HCT116 (cell line): ENCODE data around the gene CNKSR3.

Source experiments
- TF ChIP-seq, protein P1 (sequence below), 3 experiments: fragments of 200-600 bp in 1 of 3; sonication (generic) in 1 of 3; IDR thresholded peaks in 2 of 3; conservative IDR thresholded peaks in 1 of 3; 2 replicates each; pipeline ENCODE4 v1.5.1; 2012 to 2017; ENCODE audit warnings: low read depth in 2 of 3, low read length in 2 of 3, antibody characterized with exemption in 1 of 3, borderline replicate concordance in 1 of 3, control low read depth in 1 of 3, mild to moderate bottlenecking in 1 of 3, mixed read lengths in 1 of 3, mixed run types in 1 of 3, moderate library complexity in 1 of 3; ENCODE audit not compliant: insufficient read depth in 1 of 3
- TF ChIP-seq, protein P2 (sequence below): IDR thresholded peaks from 2 replicates; pipeline ENCODE4 v1.6.1; 2012

DNA sequence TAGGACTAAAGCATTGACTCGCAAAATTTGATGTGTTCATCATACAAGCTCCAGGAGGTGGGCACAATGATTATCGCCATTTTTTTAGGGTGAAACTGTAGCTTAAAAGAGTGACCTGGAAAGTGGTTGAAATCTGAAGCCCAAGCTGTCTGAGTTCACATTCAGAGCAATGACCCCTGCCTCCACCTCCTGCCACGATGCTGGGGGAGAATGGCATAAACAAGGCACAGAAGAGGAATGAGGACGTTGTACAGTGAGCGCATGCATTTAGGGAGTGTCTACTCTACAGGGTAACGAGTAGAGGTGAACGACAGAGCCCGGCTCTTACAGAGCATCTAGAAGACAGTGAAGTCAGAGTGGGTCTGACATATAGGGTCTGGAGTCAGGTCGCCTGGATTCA is 37.2 kb downstream of the CNKSR3 start:
- TF ChIP-seq, protein P1, sequence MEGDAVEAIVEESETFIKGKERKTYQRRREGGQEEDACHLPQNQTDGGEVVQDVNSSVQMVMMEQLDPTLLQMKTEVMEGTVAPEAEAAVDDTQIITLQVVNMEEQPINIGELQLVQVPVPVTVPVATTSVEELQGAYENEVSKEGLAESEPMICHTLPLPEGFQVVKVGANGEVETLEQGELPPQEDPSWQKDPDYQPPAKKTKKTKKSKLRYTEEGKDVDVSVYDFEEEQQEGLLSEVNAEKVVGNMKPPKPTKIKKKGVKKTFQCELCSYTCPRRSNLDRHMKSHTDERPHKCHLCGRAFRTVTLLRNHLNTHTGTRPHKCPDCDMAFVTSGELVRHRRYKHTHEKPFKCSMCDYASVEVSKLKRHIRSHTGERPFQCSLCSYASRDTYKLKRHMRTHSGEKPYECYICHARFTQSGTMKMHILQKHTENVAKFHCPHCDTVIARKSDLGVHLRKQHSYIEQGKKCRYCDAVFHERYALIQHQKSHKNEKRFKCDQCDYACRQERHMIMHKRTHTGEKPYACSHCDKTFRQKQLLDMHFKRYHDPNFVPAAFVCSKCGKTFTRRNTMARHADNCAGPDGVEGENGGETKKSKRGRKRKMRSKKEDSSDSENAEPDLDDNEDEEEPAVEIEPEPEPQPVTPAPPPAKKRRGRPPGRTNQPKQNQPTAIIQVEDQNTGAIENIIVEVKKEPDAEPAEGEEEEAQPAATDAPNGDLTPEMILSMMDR (IDR thresholded peaks at IDR 0.05 in 2 of 3, conservative IDR thresholded peaks at IDR 0.05 in 1 of 3; ENCODE audit: borderline replicate concordance in 1 of 3, insufficient read depth in 1 of 3, low read depth in 2 of 3, low read length in 2 of 3): no peak
- TF ChIP-seq, protein P2, sequence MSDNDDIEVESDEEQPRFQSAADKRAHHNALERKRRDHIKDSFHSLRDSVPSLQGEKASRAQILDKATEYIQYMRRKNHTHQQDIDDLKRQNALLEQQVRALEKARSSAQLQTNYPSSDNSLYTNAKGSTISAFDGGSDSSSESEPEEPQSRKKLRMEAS: no peak
